GM21786 (cell line): Measurements from ENCODE around the gene MAP3K6.

ENCODE experiments used
- ATAC-seq: cut with Tn5 transposase; IDR thresholded peaks from one replicate; pipeline ENCODE4 v1.9.1; 2021; ENCODE audit not compliant: unreplicated experiment

MAP3K6 gene

GRCh38 chr1:27374362-27375086, 7.8 kb upstream of the MAP3K6 start, which contains the start of gene FCN3:
TSS of gene FCN3 (minus strand) at chr1:27374824. CDS start at chr1:27374818, 6 bp downstream.
- no peak for ATAC-seq

GRCh38 chr1:27372808-27373690, 6.3 kb upstream of the MAP3K6 start:
- ATAC-seq: no peak

GRCh38 chr1:27372022-27372807, 5.5 kb upstream of the MAP3K6 start:
- no peak for ATAC-seq

GRCh38 chr1:27368869-27369582, 2.3 kb upstream of the MAP3K6 start:
- ATAC-seq: no peak

- ATAC-seq: no peak
Measured at GRCh38 chr1:27367160-27367650, 444 bp upstream of the MAP3K6 start.

GRCh38 chr1:27366113-27366410, 699 bp downstream of the MAP3K6 start:
- ATAC-seq: no peak

- ATAC-seq: no peak
Measured at GRCh38 chr1:27365372-27366112, 1.2 kb downstream of the MAP3K6 start.

GRCh38 chr1:27364696-27365371, 1.9 kb downstream of the MAP3K6 start:
- no peak for ATAC-seq

- no peak for ATAC-seq
Measured at GRCh38 chr1:27363766-27364695, 2.7 kb downstream of the MAP3K6 start.

- ATAC-seq: no peak
Measured at GRCh38 chr1:27361553-27361952, 5.2 kb downstream of the MAP3K6 start.

GRCh38 chr1:27361044-27361402, 5.7 kb downstream of the MAP3K6 start:
- ATAC-seq: no peak

- ATAC-seq: no peak
Measured at GRCh38 chr1:27360159-27361043, 6.4 kb downstream of the MAP3K6 start.

GRCh38 chr1:27359822-27360158, 7.0 kb downstream of the MAP3K6 start:
- ATAC-seq: no peak

- ATAC-seq: no peak
Measured at GRCh38 chr1:27358928-27359313, 7.8 kb downstream of the MAP3K6 start.

GRCh38 chr1:27358038-27358927, 8.5 kb downstream of the MAP3K6 start:
- ATAC-seq: no peak

GRCh38 chr1:27357281-27358037, 9.3 kb downstream of the MAP3K6 start:
- no peak for ATAC-seq
